Suprapubic skin (tissue), 4 donors: ENCODE data around the gene ENGASE.

Source experiments
- EP300 ChIP-seq: sonication (generic); formaldehyde crosslinking; IDR thresholded peaks from one replicate; pipeline ENCODE4 v1.6.1; 2017; ENCODE audit warnings: antibody characterized with exemption
- POLR2A ChIP-seq, 2 donors: fragments of 450-650 bp; IDR thresholded peaks; one replicate each; pipeline ENCODE4 v1.6.1; 2017; ENCODE audit warnings: antibody characterized with exemption in 2 of 2, mild to moderate bottlenecking in 2 of 2, moderate library complexity in 2 of 2
- POLR2AphosphoS5 ChIP-seq, 3 donors: sonication (generic); formaldehyde crosslinking; IDR thresholded peaks; one replicate each; pipeline ENCODE4 v1.6.1; 2017; ENCODE audit warnings: antibody characterized with exemption in 3 of 3
- TF ChIP-seq, protein P1 (sequence below), 2 donors: fragments of 200-600 bp in 1 of 2; fragments of 450-650 bp in 1 of 2; sonication (generic) in 1 of 2; IDR thresholded peaks; one replicate each; pipeline ENCODE4 v1.5.1; 2016 to 2019; ENCODE audit warnings: antibody characterized with exemption in 2 of 2, mild to moderate bottlenecking in 1 of 2, moderate library complexity in 1 of 2

DNA sequence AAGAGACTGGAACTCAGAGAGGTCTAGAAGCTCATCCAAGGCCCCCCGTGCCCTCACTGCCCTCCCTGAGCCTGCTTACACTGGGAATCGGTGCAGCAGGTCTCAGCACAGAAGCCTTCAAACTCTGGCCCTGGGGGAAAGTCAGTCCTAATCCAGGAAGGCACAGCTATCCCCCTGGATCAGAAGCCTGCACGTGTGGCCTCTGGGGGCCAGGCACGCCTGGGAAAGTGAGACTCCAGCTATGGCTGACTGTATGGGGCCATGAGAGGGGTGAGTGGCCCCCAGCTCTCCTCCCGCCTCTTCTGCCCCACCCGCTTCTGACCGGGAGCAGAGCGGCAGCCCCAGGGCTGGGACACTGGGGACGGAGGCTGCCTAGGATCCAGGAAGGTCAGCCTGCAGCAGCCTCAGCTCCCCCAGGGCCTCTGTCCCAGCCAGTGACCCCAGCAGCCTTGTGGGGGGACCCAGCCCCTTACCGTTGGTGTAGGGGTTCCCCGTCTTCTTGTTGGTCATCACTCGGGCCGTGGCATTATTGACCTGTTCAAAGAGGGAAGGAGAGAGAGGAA lies 26.6 kb downstream of the ENGASE start:
- no peak for TF ChIP-seq EP300
- TF ChIP-seq, protein P1, sequence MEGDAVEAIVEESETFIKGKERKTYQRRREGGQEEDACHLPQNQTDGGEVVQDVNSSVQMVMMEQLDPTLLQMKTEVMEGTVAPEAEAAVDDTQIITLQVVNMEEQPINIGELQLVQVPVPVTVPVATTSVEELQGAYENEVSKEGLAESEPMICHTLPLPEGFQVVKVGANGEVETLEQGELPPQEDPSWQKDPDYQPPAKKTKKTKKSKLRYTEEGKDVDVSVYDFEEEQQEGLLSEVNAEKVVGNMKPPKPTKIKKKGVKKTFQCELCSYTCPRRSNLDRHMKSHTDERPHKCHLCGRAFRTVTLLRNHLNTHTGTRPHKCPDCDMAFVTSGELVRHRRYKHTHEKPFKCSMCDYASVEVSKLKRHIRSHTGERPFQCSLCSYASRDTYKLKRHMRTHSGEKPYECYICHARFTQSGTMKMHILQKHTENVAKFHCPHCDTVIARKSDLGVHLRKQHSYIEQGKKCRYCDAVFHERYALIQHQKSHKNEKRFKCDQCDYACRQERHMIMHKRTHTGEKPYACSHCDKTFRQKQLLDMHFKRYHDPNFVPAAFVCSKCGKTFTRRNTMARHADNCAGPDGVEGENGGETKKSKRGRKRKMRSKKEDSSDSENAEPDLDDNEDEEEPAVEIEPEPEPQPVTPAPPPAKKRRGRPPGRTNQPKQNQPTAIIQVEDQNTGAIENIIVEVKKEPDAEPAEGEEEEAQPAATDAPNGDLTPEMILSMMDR (IDR thresholded peaks at IDR 0.05), result no peak
- no peak for TF ChIP-seq POLR2A (IDR thresholded peaks at IDR 0.05)
- TF ChIP-seq POLR2AphosphoS5 (IDR thresholded peaks at IDR 0.05), result no peak
